ENCODE measurements around the gene RAVER2. TPM values are rescaled to one million over a fixed set of nuclear protein-coding genes. Genes with fewer than 3 reads are reported as not detected.

RAVER2 gene
- total and polyA plus RNA-seq, 10 of the 15 experiments (the other 5 are each of a cell fraction or from before 2014, with no cell fraction given) = 0.09 to 0.59 (median 0.41) TPM; not detected in 2

GRCh38 chr1:64864018-64864940 is 119.4 kb downstream of the RAVER2 start (continued):
- TF ChIP-seq, protein P1, sequence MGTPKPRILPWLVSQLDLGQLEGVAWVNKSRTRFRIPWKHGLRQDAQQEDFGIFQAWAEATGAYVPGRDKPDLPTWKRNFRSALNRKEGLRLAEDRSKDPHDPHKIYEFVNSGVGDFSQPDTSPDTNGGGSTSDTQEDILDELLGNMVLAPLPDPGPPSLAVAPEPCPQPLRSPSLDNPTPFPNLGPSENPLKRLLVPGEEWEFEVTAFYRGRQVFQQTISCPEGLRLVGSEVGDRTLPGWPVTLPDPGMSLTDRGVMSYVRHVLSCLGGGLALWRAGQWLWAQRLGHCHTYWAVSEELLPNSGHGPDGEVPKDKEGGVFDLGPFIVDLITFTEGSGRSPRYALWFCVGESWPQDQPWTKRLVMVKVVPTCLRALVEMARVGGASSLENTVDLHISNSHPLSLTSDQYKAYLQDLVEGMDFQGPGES (IDR thresholded peaks at IDR 0.05) = no peak
- TF ChIP-seq TAF1 (IDR thresholded peaks at IDR 0.05; ENCODE audit: borderline replicate concordance, low read depth, low read length) (no peak), SMAD5 (IDR thresholded peaks at IDR 0.05; ENCODE audit: low read depth) (no peak), NRF1 (conservative IDR thresholded peaks at IDR 0.05; ENCODE audit: low read depth, low read length) (no peak), TCF12 (IDR thresholded peaks at IDR 0.05; ENCODE audit: low read depth, low read length) (0 out of 2 replicates have a peak, but pooled peaks have one; percentile 50), SUZ12 (IDR thresholded peaks at IDR 0.05; ENCODE audit: unreplicated experiment) (no peak), STAT3 (IDR thresholded peaks at IDR 0.05; ENCODE audit: low read depth, low read length) (no peak), POLR2AphosphoS5 (IDR thresholded peaks at IDR 0.05; ENCODE audit: low read length) (0 out of 2 replicates have a peak, but pooled peaks have one; percentile 47), RB1 (IDR thresholded peaks at IDR 0.05; ENCODE audit: borderline replicate concordance) (peak; percentile 43; the same call in 1 of the 2 replicates), CHD1 (IDR thresholded peaks at IDR 0.05; ENCODE audit: low read depth, low read length) (no peak)

All from GM12878 (cell line).